Left kidney (tissue), 2 donors: Measurements from ENCODE around the gene LPP. TPM values are rescaled to one million over a fixed set of nuclear protein-coding genes. Genes with fewer than 3 reads are reported as not detected.

Source experiments
- DNase-seq: peaks from one replicate; pipeline ENCODE4 v3.0.0-alpha.2; 2013
- polyA plus RNA-seq: library from polyadenylated mRNA; unstranded; fragments of 120-200 nt; gene quantifications from one replicate; pipeline ENCODE4 v1.2.1, GENCODE V29; 2013; ENCODE audit not compliant: insufficient read length

LPP gene
- polyA plus RNA-seq, 1 donor, result 32.9 TPM

DNA sequence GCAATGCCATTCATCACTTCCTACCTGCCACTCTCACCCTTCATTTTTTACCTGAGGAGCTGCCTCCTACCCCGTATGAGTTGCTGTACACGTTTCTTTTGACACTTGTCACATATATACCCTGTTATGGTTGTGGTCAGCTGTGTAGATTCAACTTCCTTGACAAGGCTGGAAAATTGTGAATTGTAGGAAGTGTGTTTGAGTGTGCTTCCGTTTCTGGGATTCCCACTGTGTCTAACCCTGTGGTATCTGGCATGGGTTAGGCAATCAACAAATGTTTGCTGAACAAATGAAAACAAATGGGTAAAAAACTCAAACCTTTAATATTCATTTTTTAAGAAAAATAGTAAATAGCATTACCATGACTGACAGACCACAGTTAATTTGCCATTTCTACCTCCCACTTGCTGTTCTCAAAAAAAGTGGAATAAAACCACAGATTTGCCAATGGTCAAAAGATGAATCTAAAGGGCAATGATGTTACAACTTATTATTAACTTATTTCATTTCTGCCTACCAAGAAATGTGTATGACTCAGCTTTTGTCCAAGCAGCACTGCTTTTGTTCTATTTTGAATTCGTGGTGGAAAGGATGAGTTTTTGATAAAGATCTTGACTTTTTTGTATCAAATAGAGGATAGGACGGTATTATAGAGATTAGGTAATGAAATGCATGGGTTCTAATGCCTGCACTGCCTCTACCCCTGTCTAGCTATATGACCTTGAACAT lies 404.6 kb downstream of the LPP start:
- no peak for DNase-seq

- DNase-seq, result no peak
Measured at GRCh38 chr3:188559072-188559429, 405.1 kb downstream of the LPP start.

DNA sequence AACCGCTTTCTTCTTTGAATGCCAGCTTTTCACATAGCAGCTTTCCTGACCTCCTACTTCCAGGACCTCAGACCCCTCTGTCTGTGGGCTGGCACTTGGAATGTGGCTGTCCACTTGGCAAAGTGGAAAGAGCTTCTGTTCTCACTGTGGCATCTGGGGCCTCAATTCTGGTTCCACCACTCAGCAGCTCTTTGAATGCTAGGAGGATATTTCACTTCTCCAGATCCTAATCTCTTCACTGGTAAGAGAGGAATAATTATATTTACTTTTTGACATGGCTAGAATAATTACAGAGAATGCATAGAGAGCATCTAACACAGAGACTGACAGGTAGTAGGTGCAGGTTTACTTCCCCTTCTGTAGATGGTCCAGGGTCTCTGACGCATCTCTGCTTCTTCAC lies 405.9 kb downstream of the LPP start:
- DNase-seq, result no peak

DNA sequence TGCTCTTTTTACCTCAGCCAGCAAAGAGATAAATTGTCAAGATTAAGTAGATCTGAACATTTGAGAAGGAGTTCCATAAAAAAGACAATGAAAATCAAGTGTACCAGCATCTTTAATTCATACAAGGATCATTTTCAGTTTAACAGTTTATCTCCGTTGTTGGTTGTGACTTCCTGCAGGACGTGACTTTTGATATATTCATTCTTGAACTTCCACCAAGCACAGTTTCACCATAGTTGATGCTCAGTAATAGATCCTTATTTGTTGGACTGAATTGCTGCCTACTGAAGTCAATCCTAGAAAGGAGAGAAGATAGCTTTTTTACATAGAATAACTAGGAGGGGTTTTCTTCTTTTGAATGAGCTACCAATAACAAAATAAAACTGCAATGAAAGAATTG lies 408.2 kb downstream of the LPP start:
- DNase-seq, result no peak

- DNase-seq, result no peak
Measured at GRCh38 chr3:188567478-188568195, 413.7 kb downstream of the LPP start.

GRCh38 chr3:188568736-188569135 lies 414.8 kb downstream of the LPP start:
- DNase-seq, result no peak

DNA sequence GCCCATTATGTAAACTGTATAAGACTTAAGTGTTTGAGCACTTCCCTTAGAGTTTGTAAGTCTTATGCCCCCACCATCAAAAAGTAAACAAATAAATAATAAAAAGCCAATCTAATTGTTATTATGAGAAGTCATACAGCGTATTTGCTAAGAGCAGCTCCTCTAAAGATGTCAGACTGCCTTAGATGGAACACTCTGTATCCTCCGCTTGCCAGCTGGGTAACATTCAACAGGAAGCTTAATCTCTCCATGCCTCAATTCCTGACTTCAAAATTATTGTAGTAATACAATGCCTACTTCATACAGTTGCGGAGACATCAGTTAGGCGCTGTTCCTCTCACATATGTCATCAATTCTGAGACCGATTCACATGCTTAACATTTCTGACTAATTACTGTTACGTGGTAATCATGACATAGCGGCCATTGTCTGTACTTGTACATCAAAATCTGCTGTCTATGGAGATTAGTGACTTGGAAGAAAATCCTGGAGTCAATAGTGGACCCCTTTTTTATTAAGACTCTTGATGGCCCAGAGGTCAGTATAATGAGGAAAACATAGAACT lies 417.7 kb downstream of the LPP start:
- DNase-seq, result no peak

GRCh38 chr3:188573291-188573940 lies 419.5 kb downstream of the LPP start:
- no peak for DNase-seq

- DNase-seq, result no peak
Measured at GRCh38 chr3:188573956-188574355, 420.0 kb downstream of the LPP start.

DNA sequence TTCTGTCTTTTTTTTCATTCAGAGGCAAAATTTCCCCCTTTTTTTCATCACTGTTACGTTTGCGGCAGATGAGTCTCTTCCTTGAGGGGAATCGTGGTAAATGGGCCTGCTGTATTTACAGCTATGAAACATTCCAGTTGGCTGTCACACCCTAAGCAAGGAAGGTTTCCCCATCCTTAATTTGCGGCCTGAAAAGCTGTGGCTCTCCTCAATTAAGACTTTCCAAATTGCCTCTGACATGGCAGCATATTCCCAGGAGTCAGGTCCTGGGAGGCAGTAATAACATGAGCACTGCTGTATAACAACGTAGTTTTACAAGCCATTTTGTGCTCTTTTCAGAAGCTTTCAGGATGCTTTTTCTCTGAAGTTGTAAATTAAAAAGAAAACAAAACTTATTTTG lies 420.9 kb downstream of the LPP start:
- no peak for DNase-seq

- DNase-seq, result no peak
Measured at GRCh38 chr3:188575501-188575900, 421.5 kb downstream of the LPP start.

- DNase-seq, result no peak
Measured at GRCh38 chr3:188577539-188577938, 423.6 kb downstream of the LPP start.

GRCh38 chr3:188578576-188579363 lies 424.8 kb downstream of the LPP start:
- DNase-seq, result no peak

- DNase-seq, result no peak
Measured at GRCh38 chr3:188580223-188580622, 426.3 kb downstream of the LPP start.

DNA sequence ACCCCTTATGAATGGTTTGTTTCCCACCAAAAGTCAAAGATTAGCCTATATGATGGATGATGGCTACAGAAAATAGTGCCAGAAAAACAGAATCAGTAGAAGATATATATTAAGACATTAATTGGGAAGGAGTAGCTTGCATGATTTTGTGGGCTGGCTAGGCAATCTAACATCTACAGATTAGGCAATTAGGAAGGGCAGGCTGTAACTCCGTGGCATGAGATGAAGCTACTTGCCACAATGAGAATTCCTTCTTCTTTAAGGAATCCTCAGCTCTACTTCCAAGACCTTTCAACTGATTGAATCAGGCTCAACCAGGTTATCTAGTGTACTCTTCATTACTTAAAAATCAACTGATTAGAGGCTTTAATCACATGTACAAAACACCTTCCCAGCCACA lies 426.7 kb downstream of the LPP start:
- no peak for DNase-seq

- no peak for DNase-seq
Measured at GRCh38 chr3:188581365-188581764, 427.4 kb downstream of the LPP start.

DNA sequence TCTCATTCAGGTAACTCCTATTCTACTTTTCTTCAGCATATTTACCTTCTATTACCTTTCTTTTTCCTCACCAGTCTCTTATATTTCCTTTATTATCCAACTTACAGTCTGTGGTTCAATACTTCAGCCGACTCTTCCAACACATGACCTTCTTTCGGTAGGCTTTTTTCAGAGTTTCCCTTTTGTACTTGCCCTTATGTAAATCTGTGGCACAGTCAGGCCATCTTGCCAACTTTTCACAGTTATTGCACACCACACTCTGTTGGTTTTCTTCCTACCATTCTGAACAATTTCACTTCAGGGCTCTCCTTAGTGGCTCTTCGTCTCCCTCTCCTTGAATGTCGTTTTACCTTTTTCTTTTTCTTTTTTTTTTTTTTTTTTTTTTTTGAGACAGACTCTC lies 427.8 kb downstream of the LPP start:
- no peak for DNase-seq

DNA sequence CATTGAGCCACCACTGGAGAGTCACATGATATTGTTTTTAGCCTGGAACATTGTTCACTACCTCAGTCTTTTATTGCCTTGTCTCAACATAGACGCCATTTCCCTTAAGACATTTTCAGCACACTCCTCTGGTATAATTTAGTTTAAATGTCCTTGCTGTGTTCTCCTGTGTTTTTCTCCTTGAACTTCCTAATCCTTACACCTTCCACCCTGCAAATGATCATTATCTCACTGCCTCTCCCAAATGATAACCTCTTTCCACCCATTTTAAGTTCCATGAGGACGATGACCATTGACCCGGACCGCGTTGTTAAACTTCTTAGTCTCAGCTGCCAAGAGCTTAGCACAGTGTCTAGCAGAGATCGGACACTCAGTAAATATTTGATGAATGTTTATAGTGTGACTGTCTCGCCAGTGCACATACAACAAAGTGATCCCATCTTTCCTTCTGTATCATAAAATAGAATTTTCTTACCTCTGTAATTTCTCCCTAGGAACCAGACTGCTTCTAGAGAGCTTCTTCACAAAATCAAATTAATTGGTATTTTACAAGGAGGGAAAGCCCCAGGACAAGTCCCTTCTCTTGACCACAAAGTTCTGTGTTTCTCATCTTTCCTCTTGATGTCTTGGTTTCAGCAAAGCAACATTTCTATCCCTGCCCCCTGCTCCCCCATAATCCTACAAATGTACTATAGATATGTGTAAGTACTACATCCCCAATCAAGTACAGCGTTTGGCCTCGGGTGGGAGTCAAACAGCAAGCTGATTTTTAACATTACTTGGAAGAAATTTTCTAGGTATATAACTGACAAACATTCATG lies 429.6 kb downstream of the LPP start:
- DNase-seq, result no peak

GRCh38 chr3:188584162-188584529 lies 430.2 kb downstream of the LPP start:
- peak; percentile 25 for DNase-seq

- DNase-seq, result no peak
Measured at GRCh38 chr3:188584958-188585689, 431.2 kb downstream of the LPP start.

- DNase-seq, result no peak
Measured at GRCh38 chr3:188589071-188589470, 435.1 kb downstream of the LPP start.
